Measurements from ENCODE around the gene C1orf141.
"Not testable (repeated sequence)": the region's sequence is repeated elsewhere in the genome, so short reads cannot be mapped to it uniquely, and the experiment has no call there.

The C1orf141 gene

GRCh38 chr1:67085326-67085725 lies 49.4 kb downstream of the C1orf141 start:
- DNase-seq (ENCODE audit: low spot score) = no peak

GRCh38 chr1:67084765-67085318 lies 49.9 kb downstream of the C1orf141 start:
- no peak for DNase-seq (ENCODE audit: low spot score)

GRCh38 chr1:67078291-67078690 lies 56.5 kb downstream of the C1orf141 start:
- no peak for DNase-seq (ENCODE audit: low spot score)

GRCh38 chr1:67077593-67077992 lies 57.2 kb downstream of the C1orf141 start:
- no peak for DNase-seq (ENCODE audit: low spot score)

- DNase-seq (ENCODE audit: low spot score) = no peak
Observed at GRCh38 chr1:67072749-67073148, 62.0 kb downstream of the C1orf141 start.

- DNase-seq (ENCODE audit: low spot score) = not testable (repeated sequence)
Observed at GRCh38 chr1:67067655-67068054, 67.1 kb downstream of the C1orf141 start.

- no peak for DNase-seq (ENCODE audit: low spot score)
Observed at GRCh38 chr1:67062412-67062811, 72.4 kb downstream of the C1orf141 start.

- no peak for DNase-seq (ENCODE audit: low spot score)
Observed at GRCh38 chr1:67061266-67061665, 73.5 kb downstream of the C1orf141 start.

- peak; percentile 58 for DNase-seq (ENCODE audit: low spot score)
Observed at GRCh38 chr1:67060811-67061218, 74.0 kb downstream of the C1orf141 start.

- no peak for DNase-seq (ENCODE audit: low spot score)
Observed at GRCh38 chr1:67059346-67059745, 75.4 kb downstream of the C1orf141 start.

- no peak for DNase-seq (ENCODE audit: low spot score)
Observed at GRCh38 chr1:67058761-67059160, 76.0 kb downstream of the C1orf141 start.

GRCh38 chr1:67058242-67058641 lies 76.5 kb downstream of the C1orf141 start:
- peak; percentile 5 for DNase-seq (ENCODE audit: low spot score)

- DNase-seq (ENCODE audit: low spot score) = peak; percentile 68
Observed at GRCh38 chr1:67053785-67054772, 80.7 kb downstream of the C1orf141 start, which contains the start of gene SLC35D1. Gene SLC35D1 (minus strand): TSS chr1:67054148. CDS start chr1:67054013, 135 bp downstream.

GRCh38 chr1:67053535-67053784 lies 81.3 kb downstream of the C1orf141 start:
- DNase-seq (ENCODE audit: low spot score) = peak; percentile 50

GRCh38 chr1:67052741-67053534 lies 81.8 kb downstream of the C1orf141 start:
- peak; percentile 20 for DNase-seq (ENCODE audit: low spot score)

- no peak for DNase-seq (ENCODE audit: low spot score)
Observed at GRCh38 chr1:67051196-67051595, 83.6 kb downstream of the C1orf141 start.

- DNase-seq (ENCODE audit: low spot score) = no peak
Observed at GRCh38 chr1:67044631-67045270, 90.0 kb downstream of the C1orf141 start.

GRCh38 chr1:67043366-67043765 lies 91.4 kb downstream of the C1orf141 start:
- no peak for DNase-seq (ENCODE audit: low spot score)

All from LoVo (cell line).